OCI-LY7 (cell line): ENCODE data around the gene CCDC92B. TPM values are rescaled to one million over a fixed set of nuclear protein-coding genes. Genes with fewer than 3 reads are reported as not detected.

Experiments
- BruUV-seq: library from RNA; stranded (reverse); fragments of 400-500 nt; replicated peaks from 2 replicates; lab custom pipeline; 2021; lab: Mats Ljungman, UMichigan
- CTCF ChIA-PET: fragments of 300-600 bp; sonication (Branson Sonifier 250); formaldehyde crosslinking; loops from one replicate; lab custom pipeline; 2022; ENCODE audit warnings: antibody characterized with exemption; ENCODE audit not compliant: unreplicated experiment; lab: Charles Lee
- POLR2A ChIA-PET: fragments of 300-600 bp; sonication (Branson Sonifier 250); formaldehyde crosslinking; loops from one replicate; lab custom pipeline; 2022; ENCODE audit warnings: antibody characterized with exemption; lab: Charles Lee
- DNase-seq: peaks from one replicate; pipeline ENCODE4 v3.0.0-alpha.2; 2015; ENCODE audit warnings: low spot score
- H2AFZ ChIP-seq: fragments of 200-600 bp; sonication (generic), shearing (Covaris generic); 2 replicates; pipeline ENCODE4 v1.6.1; 2014; ENCODE audit warnings: mild to moderate bottlenecking, antibody characterized with exemption, low read length, moderate library complexity
- H3K27ac ChIP-seq: fragments of 200-600 bp; sonication (generic); 2 replicates; pipeline ENCODE4 v1.5.1; 2014; ENCODE audit warnings: mixed run types, low read depth, mild to moderate bottlenecking, moderate library complexity, low read length, inconsistent platforms; ENCODE audit not compliant: poor library complexity, severe bottlenecking
- H3K36me3 ChIP-seq: fragments of 200-600 bp; sonication (generic); 2 replicates; pipeline ENCODE4 v1.6.1; 2014; ENCODE audit warnings: mild to moderate bottlenecking, antibody characterized with exemption, low read length, moderate library complexity, mixed read lengths; ENCODE audit not compliant: insufficient read depth
- H3K4me1 ChIP-seq: fragments of 200-600 bp; sonication (generic); 2 replicates; pipeline ENCODE4 v1.5.1; 2014; ENCODE audit warnings: mild to moderate bottlenecking, low read length; ENCODE audit not compliant: insufficient read depth, poor library complexity, severe bottlenecking
- H3K4me2 ChIP-seq: fragments of 200-600 bp; sonication (generic); 2 replicates; pipeline ENCODE4 v1.6.1; 2014; ENCODE audit warnings: mild to moderate bottlenecking, low read length
- H3K4me3 ChIP-seq: fragments of 200-600 bp; sonication (generic); 2 replicates; pipeline ENCODE4 v1.5.1; 2014; ENCODE audit warnings: mild to moderate bottlenecking, low read depth, low read length; ENCODE audit not compliant: poor library complexity, severe bottlenecking
- H3K79me2 ChIP-seq: fragments of 200-600 bp; sonication (generic); 2 replicates; pipeline ENCODE4 v1.6.1; 2016; ENCODE audit warnings: low read depth, mild to moderate bottlenecking, low read length, moderate library complexity, mixed read lengths; ENCODE audit not compliant: insufficient read depth
- H3K9me2 ChIP-seq: fragments of 200-600 bp; sonication (generic); 2 replicates; pipeline ENCODE4 v1.6.1; 2016; ENCODE audit warnings: mild to moderate bottlenecking, low read length, mixed read lengths; ENCODE audit not compliant: insufficient read depth
- H3K9me3 ChIP-seq: fragments of 200-600 bp; sonication (generic); 2 replicates; pipeline ENCODE4 v1.6.1; 2014; ENCODE audit warnings: mild to moderate bottlenecking, mixed run types, low read length, mixed read lengths
- H4K20me1 ChIP-seq: fragments of 200-600 bp; sonication (generic); 2 replicates; pipeline ENCODE4 v1.6.1; 2014; ENCODE audit warnings: mild to moderate bottlenecking, antibody characterized with exemption, low read length, moderate library complexity, mixed read lengths; ENCODE audit not compliant: insufficient read depth
- CTCF ChIP-seq: fragments of 200-600 bp; sonication (generic); conservative IDR thresholded peaks from 2 replicates; pipeline ENCODE4 v1.5.1; 2014; ENCODE audit warnings: mild to moderate bottlenecking, antibody characterized with exemption, low read length, moderate library complexity, mixed read lengths
- EZH2phosphoT487 ChIP-seq: fragments of 200-600 bp; sonication (generic); IDR thresholded peaks from 2 replicates; pipeline ENCODE4 v1.6.1; 2018; ENCODE audit warnings: low read depth, borderline replicate concordance, mild to moderate bottlenecking, mixed run types, antibody characterized with exemption, low read length, moderate library complexity, mixed read lengths
- intact Hi-C: fragments of 100-400 bp; cut with micrococcal nuclease; formaldehyde crosslinking; loops from one replicate; pipeline ENCODE4 v1.10.0; 2022; ENCODE audit not compliant: unreplicated experiment
- total RNA-seq, 2 experiments: library from RNA; depleted of rRNA in 1 of 2; stranded (reverse); fragments of >200 nt in 1 of 2; shearing (Covaris generic) in 1 of 2; gene quantifications; 2 replicates each; pipeline ENCODE4 v1.2.3, GENCODE V29; 2014 to 2022

The CCDC92B gene
- total RNA-seq, 2 experiments from 2014 or later = not detected

DNA sequence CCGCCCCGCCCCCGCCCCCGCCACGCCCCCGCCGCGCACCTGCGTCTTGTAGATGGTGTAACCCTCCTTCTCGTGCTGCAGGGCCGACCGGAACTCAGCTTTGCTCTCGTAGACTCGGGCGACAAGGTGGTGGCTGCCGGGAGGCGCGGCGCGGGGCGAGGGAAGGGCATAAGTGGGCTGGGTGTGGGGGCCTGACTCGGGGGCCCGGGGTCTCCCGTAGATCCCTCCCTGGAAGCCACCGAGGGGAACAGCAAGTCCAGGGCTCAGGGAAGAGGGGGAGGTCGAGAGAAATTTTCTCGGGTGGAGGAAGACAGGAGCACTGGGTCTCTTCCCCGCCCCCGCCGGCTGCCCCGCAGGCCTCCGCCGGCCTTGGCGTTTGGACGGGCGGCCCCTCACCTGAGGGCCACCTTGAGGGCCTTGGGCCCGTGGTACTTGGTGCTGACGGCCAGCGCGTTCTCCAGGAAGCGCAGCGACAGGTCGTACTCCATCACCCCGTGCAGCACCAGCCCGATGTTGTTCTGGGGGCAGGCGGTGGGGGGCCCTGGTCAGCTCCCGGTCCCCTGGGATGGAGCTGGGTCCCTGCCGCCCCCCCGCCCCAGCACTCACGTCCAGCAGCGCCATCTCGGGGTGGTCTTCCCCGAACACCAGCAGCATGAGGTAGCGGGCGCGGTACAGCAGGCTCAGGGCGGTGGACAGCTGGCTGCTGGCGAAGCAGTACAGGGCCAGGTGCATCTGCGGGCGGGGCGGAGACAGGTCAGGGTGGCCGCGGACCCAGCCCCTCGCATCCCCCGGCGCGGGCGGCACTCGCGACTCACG is 57.3 kb downstream of the CCDC92B start:
- no peak overlapping the region for H3K4me3 ChIP-seq

DNA sequence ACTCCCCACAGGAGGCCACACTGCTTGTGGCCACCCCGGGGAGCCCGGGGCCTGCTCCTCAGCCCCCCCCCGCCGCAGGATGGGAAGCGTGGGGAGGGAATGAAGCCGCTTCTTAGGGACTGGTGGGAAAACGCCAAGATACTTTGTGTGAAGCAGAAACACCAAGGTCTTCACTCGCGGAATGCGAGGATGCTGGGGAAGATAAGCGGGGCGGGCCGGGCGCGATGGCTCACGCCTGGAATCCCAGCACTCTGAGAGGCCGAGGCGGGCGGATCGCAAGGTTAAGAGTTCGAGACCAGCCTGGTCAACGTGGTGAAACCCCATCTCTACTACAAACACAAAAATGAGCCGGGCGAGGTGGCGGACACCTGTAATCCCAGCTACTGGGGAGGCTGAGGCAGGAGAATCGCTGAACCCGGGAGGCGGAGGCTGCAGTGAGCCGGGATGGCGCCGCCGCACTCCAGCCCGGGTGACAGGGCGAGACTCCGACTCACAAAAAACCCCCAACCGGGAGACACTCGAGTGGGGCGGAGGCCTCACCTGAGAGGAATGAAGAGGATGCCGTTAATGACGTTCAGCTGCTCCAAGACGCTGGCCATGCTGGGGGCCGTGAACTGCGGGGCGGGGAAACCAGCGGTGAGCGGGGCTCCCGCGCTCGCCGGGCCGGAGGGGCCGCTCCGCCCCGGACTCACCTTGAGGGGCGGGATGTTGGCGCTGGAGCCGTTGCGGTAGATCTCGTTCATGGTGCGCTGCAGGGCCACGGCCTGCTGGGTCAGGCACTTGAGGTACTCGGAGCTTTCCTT is 58.2 kb downstream of the CCDC92B start:
- ChIA-PET CTCF (no interaction called here), POLR2A (no interaction called here)
- Histone ChIP-seq H3K9me2 (no peaks in the 10 kb centered on the region), H3K4me2 (no peak overlapping the region), H3K79me2 (no peaks in the 10 kb centered on the region), H3K4me1 (no peaks in the 10 kb centered on the region), H3K9me3 (no peaks in the 10 kb centered on the region), H3K36me3 (peaks cover 82% of the 10 kb centered on the region), H3K4me3 (no peak overlapping the region), H4K20me1 (no peaks in the 10 kb centered on the region), H3K27ac (no peak overlapping the region), H2AFZ (no peak overlapping the region)
- intact Hi-C loops = no loop called here
- TF ChIP-seq CTCF (no peak), EZH2phosphoT487 (no peak)
- no peak for DNase-seq
- no TSS peak for BruUV-seq

More for the DNA sequence above, 57.3 kb downstream of the CCDC92B start:
- intact Hi-C loops = no loop called here
- Histone ChIP-seq H2AFZ (no peak overlapping the region), H3K79me2 (no peaks in the 10 kb centered on the region), H3K9me2 (no peaks in the 10 kb centered on the region), H3K36me3 (peaks cover 87% of the 10 kb centered on the region), H3K4me1 (no peaks in the 10 kb centered on the region), H3K9me3 (no peaks in the 10 kb centered on the region), H3K27ac (no peak overlapping the region), H3K4me2 (no peak overlapping the region), H4K20me1 (no peaks in the 10 kb centered on the region)
- ChIA-PET CTCF (no interaction called here), POLR2A (no interaction called here)
- no peak for DNase-seq
- no TSS peak for BruUV-seq
- no peak for TF ChIP-seq EZH2phosphoT487
- no peak for TF ChIP-seq CTCF
